Measurements from ENCODE around the gene GFPT2. TPM values are rescaled to one million over a fixed set of nuclear protein-coding genes. Genes with fewer than 3 reads are reported as not detected.

The GFPT2 gene
- total and polyA plus RNA-seq, 10 of the 15 experiments (the other 5 are each of a cell fraction or from before 2014, with no cell fraction given): 0.05 to 0.33 (median 0.11) TPM; not detected in 4

- TF ChIP-seq REST (IDR thresholded peaks at IDR 0.05; ENCODE audit: low read depth, low read length) (no peak), CUX1 (IDR thresholded peaks at IDR 0.05; ENCODE audit: insufficient replicate concordance, low read depth, low read length) (no peak)
Measured at GRCh38 chr5:180328296-180329137, 24.6 kb downstream of the GFPT2 start (continued).

Data from GM12878 (cell line).